ENCODE measurements around the gene KRTAP16-1.

KRTAP16-1 gene

DNA sequence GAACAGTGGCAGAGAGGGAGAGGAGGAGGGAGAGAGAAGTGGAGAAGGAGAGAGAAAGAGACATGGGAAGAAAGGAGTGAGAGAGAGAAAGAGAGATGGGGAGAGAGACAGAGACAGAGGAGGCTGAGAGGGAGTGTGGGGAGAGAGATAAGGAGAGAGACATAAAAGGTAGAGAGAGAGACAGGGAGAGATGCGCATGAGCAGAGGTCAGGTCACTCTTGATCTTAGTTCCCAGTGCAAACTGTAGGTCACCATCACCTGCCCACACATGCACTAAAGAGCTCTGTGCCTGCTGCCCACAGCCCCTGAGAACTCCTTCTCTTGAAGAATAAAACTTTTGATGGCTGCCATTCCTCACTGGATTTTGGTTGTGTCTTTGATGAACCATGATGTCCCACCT lies 26.6 kb upstream of the KRTAP16-1 start:
- ATAC-seq (replicated peaks): no peak
- H3K9me3 Mint-ChIP-seq: peaks cover 0 to 6% of the 10 kb centered on the region in 2 donors
- no peak overlapping the region for H3K4me3 Mint-ChIP-seq
- peaks cover 25 to 29% of the 10 kb centered on the region in 2 donors for H3K27me3 Mint-ChIP-seq
- DNase-seq: no peak
- H3K4me1 Mint-ChIP-seq: peaks cover 22 to 26% of the 10 kb centered on the region in 2 donors
- no peaks in the 10 kb centered on the region for H3K36me3 Mint-ChIP-seq
- no peak overlapping the region for H3K27ac Mint-ChIP-seq

GRCh38 chr17:41334385-41335305 lies 25.5 kb upstream of the KRTAP16-1 start:
- DNase-seq (no peak), ATAC-seq (replicated peaks) (peak; percentile 29 to 38)
- peaks cover 14 to 16% of the 10 kb centered on the region in 2 donors for H3K4me1 Mint-ChIP-seq
- no peaks in the 10 kb centered on the region for H3K36me3 Mint-ChIP-seq
- peaks cover 0 to 6% of the 10 kb centered on the region in 2 donors for H3K9me3 Mint-ChIP-seq
- H3K27me3 Mint-ChIP-seq: peaks cover 23 to 29% of the 10 kb centered on the region in 2 donors
- H3K27ac Mint-ChIP-seq: no peak overlapping the region
- no peak overlapping the region for H3K4me3 Mint-ChIP-seq

- ATAC-seq (replicated peaks) (no peak), DNase-seq (no peak)
- Mint-ChIP-seq H3K36me3 (no peaks in the 10 kb centered on the region), H3K4me1 (peaks cover 9 to 14% of the 10 kb centered on the region in 2 donors), H3K9me3 (peaks cover 0 to 6% of the 10 kb centered on the region in 2 donors), H3K4me3 (no peak overlapping the region), H3K27me3 (peaks cover 21 to 29% of the 10 kb centered on the region in 2 donors), H3K27ac (no peak overlapping the region)
Measured at GRCh38 chr17:41333836-41334235, 24.7 kb upstream of the KRTAP16-1 start.

DNA sequence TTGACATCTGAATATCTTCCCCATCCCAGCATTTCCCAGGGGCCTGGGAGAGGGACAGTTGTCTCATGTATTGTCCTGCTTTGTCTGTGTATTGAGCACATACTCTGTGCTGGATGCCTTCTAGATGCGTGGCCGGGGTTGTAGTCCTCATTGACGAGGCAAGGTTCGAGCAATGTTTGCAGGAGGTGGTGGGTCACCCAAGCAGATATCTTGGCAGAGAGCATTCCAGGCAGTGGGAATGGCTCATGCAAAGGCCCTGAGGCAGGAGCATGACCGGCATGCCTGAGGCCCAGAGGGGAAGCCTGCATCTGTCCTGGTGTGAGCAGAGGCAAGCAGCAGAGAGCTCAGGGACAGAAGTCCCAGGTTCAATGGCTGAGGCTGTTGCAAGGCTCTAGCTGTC lies 24.0 kb upstream of the KRTAP16-1 start:
- H3K27ac Mint-ChIP-seq: no peak overlapping the region
- ATAC-seq (replicated peaks): no peak

DNA sequence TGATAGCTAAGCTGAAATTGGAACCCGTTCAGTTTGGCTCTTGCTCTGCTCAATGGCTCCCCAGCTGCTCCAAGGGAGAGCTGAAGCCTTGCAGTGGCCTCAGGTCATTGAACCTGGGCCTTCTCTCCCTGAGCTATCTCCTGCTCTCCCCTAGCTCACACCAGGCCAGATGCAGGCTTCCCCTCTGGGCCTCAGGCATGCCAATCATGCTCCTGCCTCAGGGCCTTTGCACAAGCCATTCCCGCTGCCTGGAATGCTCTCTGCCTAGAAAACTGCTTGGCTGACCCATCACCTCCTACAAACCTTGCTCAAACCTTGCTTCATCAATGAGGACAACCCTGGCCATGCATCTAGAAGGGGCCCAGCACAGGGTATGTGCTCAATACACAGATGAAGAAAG lies 23.1 kb upstream of the KRTAP16-1 start:
- H3K27ac Mint-ChIP-seq: no peak overlapping the region
- H3K4me3 Mint-ChIP-seq: no peak overlapping the region
- H3K36me3 Mint-ChIP-seq: no peaks in the 10 kb centered on the region
- ATAC-seq (replicated peaks): no peak
- peaks cover 0 to 6% of the 10 kb centered on the region in 2 donors for H3K9me3 Mint-ChIP-seq
- peaks cover 21 to 29% of the 10 kb centered on the region in 2 donors for H3K27me3 Mint-ChIP-seq
- H3K4me1 Mint-ChIP-seq: peaks cover 10 to 12% of the 10 kb centered on the region in 2 donors
- DNase-seq: no peak

More for the DNA sequence above, 24.0 kb upstream of the KRTAP16-1 start:
- DNase-seq: no peak
- no peaks in the 10 kb centered on the region for H3K36me3 Mint-ChIP-seq
- H3K4me3 Mint-ChIP-seq: no peak overlapping the region
- H3K27me3 Mint-ChIP-seq: peaks cover 21 to 29% of the 10 kb centered on the region in 2 donors
- peaks cover 9 to 12% of the 10 kb centered on the region in 2 donors for H3K4me1 Mint-ChIP-seq
- peaks cover 0 to 6% of the 10 kb centered on the region in 2 donors for H3K9me3 Mint-ChIP-seq

DNA sequence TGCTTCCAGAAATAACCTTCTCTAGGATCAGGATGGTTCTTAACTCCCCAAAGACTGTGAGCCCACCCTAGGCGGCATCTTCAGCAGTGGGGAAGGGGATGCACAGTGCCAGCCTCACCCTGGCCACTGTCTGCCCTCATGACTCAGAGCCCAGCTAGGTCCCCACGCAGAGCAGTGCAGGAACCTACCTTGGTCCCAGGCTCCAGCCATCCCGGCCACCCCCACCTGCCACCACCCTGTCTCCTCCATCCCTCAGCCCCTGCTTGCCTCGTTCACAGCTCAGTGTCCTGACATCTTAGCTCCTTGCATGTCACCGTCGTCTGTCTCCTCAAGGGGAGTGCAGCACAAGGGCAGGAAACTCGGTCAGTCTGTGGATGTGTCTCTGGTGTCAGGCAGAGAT lies 22.5 kb upstream of the KRTAP16-1 start:
- Mint-ChIP-seq H3K4me3 (no peak overlapping the region), H3K4me1 (peaks cover 11 to 12% of the 10 kb centered on the region in 2 donors), H3K9me3 (peaks cover 0 to 6% of the 10 kb centered on the region in 2 donors), H3K36me3 (no peaks in the 10 kb centered on the region), H3K27ac (no peak overlapping the region), H3K27me3 (peaks cover 21 to 29% of the 10 kb centered on the region in 2 donors)
- no peak for DNase-seq
- no peak for ATAC-seq (replicated peaks)

GRCh38 chr17:41329279-41329948 lies 20.3 kb upstream of the KRTAP16-1 start:
- no peak for DNase-seq
- H3K36me3 Mint-ChIP-seq: no peaks in the 10 kb centered on the region
- H3K4me3 Mint-ChIP-seq: no peak overlapping the region
- no peak overlapping the region for H3K27ac Mint-ChIP-seq
- peaks cover 7% of the 10 kb centered on the region in 2 donors for H3K4me1 Mint-ChIP-seq
- H3K9me3 Mint-ChIP-seq: peaks cover 0 to 6% of the 10 kb centered on the region in 2 donors
- H3K27me3 Mint-ChIP-seq: peaks cover 6 to 19% of the 10 kb centered on the region in 2 donors
- ATAC-seq (replicated peaks): peak; percentile 63 to 68

DNA sequence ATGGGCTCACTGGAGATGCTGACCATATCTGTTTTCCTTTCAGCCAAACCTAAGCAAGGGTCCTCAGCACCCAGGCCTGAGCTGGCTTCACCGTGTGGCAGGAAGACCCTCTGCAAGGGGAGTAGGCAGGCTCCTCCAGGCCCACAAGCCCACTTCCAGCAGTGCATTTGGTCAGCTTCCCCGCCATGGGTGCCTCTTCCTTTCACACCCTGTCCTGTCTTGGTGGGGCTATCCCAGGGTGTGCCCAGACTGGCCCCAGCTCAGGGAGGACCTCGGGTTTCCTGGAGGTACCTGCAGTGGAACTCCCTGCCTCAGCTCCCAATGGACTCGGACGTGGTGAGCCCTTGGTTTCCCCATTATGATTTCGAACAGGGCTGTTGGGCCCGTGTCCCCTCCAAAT lies 19.1 kb upstream of the KRTAP16-1 start:
- Mint-ChIP-seq H3K36me3 (no peaks in the 10 kb centered on the region), H3K27me3 (peaks cover 0 to 9% of the 10 kb centered on the region in 2 donors), H3K4me3 (no peak overlapping the region), H3K9me3 (no peaks in the 10 kb centered on the region), H3K4me1 (peaks cover 0 to 9% of the 10 kb centered on the region in 2 donors), H3K27ac (no peak overlapping the region)
- DNase-seq (no peak), ATAC-seq (replicated peaks) (no peak)

DNA sequence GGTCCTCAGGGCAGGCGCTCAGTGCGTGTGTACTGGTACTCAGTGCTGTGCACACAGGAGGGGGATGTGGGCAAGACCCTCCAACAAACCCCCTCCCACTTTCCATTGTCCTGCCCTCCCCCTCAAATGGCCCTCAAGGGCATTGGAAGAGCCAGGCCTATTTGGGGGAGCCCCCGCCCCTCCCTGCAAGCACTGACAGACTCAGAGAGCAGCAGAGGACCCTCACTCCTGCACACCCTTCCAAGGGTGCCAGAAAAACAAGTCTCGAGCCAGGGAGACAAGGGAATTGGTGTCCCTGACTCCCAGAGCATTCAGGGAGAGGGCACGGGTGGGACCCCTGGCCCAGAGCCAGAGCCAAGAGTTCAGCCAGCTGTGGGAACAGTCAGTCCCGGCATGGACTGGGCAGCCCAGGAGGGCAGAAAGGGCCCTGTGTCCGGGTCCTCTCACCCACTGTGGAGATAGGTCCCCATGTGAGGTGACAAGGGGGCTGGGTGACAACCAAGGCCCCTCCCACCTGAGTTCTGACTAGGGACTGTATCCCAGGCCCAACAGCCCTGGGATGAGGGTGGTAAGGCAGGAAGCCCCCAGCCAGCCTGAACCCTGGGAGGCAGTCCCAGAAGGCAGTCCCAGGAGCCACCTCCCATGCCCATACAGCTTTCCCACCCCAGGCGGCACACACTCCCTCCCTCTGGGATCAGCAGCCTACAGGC lies 18.5 kb upstream of the KRTAP16-1 start:
- no peaks in the 10 kb centered on the region for H3K36me3 Mint-ChIP-seq
- H3K27ac Mint-ChIP-seq: peak overlapping the region; percentile 77
- ATAC-seq (replicated peaks) (no peak), DNase-seq (no peak)
- peaks cover 0 to 9% of the 10 kb centered on the region in 2 donors for H3K4me1 Mint-ChIP-seq
- H3K4me3 Mint-ChIP-seq: no peak overlapping the region
- H3K9me3 Mint-ChIP-seq: no peaks in the 10 kb centered on the region
- peaks cover 0 to 6% of the 10 kb centered on the region in 2 donors for H3K27me3 Mint-ChIP-seq

DNA sequence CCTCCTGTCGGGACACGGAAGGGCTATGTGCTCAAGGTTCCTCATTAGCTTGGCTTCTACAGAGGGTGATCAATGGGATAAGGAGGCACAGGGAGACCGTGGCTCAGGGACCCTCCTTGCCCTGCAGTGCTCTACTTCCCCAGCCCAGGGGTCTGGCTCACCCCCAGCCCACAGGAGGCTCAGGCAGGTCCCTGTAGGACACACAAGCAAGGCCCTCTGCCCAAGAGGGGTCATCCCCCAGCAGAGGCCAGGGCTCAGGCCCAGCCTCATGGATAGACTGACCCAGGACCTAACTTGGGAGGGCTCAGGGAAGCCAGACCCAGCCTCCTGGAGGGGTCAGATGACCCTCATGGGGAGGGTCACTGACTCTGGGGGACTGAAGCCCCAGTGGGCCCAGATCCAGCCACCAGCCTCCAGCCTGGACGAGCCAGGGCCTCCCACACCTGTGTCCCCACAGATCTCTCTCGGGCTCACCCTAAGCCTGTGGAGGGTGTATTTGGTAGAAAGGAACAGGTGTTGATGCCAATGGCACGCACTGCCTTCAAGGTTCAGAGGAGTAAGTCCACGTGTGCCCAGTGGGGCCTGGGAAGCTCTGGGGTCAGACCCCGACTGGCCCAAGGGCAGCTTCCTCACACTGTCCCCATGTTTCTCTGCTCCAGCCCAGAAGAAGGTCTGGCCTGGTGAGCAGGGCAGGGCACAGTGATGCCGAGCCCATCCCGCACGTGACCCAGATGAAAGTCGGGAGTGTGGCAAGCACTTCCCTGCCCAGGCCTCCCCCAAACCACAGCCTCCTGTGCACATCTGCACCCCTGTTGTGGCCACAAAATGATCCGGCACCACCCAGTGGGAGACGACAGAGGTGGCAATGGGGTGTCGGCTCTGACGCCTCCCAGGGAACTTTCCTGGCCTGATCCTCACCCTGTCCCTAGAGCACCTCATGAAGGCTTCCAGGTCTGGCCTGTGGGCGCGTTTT lies 17.4 kb upstream of the KRTAP16-1 start:
- H3K4me3 Mint-ChIP-seq: no peak overlapping the region
- no peak overlapping the region for H3K27ac Mint-ChIP-seq
- peaks cover 0 to 2% of the 10 kb centered on the region in 2 donors for H3K27me3 Mint-ChIP-seq
- H3K36me3 Mint-ChIP-seq: no peaks in the 10 kb centered on the region
- peaks cover 0 to 9% of the 10 kb centered on the region in 2 donors for H3K4me1 Mint-ChIP-seq
- no peaks in the 10 kb centered on the region for H3K9me3 Mint-ChIP-seq
- ATAC-seq (replicated peaks): no peak
- no peak for DNase-seq

- ATAC-seq (replicated peaks) (no peak), DNase-seq (no peak)
- Mint-ChIP-seq H3K36me3 (no peaks in the 10 kb centered on the region), H3K4me3 (no peak overlapping the region), H3K4me1 (peaks cover 0 to 9% of the 10 kb centered on the region in 2 donors), H3K27me3 (no peaks in the 10 kb centered on the region), H3K9me3 (peaks cover 2 to 3% of the 10 kb centered on the region in 2 donors), H3K27ac (no peak overlapping the region)
Measured at GRCh38 chr17:41325611-41326010, 16.5 kb upstream of the KRTAP16-1 start.

- H3K4me3 Mint-ChIP-seq: no peak overlapping the region
Measured at GRCh38 chr17:41325126-41325525, 16.0 kb upstream of the KRTAP16-1 start.

More at GRCh38 chr17:41325126-41325525, 16.0 kb upstream of the KRTAP16-1 start:
- H3K27me3 Mint-ChIP-seq: no peaks in the 10 kb centered on the region
- peaks cover 6% of the 10 kb centered on the region in 2 donors for H3K9me3 Mint-ChIP-seq
- no peak for ATAC-seq (replicated peaks)
- no peak for DNase-seq
- peaks cover 0 to 9% of the 10 kb centered on the region in 2 donors for H3K4me1 Mint-ChIP-seq
- H3K36me3 Mint-ChIP-seq: peaks cover 0 to 4% of the 10 kb centered on the region in 2 donors
- no peak overlapping the region for H3K27ac Mint-ChIP-seq
